Panc1 (cell line): ENCODE results near the gene PPP1R3E. TPM values are rescaled to one million over a fixed set of nuclear protein-coding genes. Genes with fewer than 3 reads are reported as not detected.

Experiments
- ATAC-seq: fragments of 200-7000 bp; cut with Tn5 transposase; 2 replicates; pipeline ENCODE4 v1.9.1; 2020; ENCODE audit warnings: mild to moderate bottlenecking, moderate library complexity
- BruUV-seq: library from RNA; stranded (reverse); fragments of 400-500 nt; replicated peaks from 2 replicates; lab custom pipeline; 2021; lab: Mats Ljungman, UMichigan
- CTCF ChIA-PET: fragments of 300-600 bp; sonication (Branson Sonifier 250); formaldehyde crosslinking; loops from one replicate; lab custom pipeline; 2022; ENCODE audit warnings: antibody characterized with exemption; lab: Charles Lee
- POLR2A ChIA-PET: fragments of 300-600 bp; sonication (Branson Sonifier 250); formaldehyde crosslinking; loops from one replicate; lab custom pipeline; 2022; ENCODE audit warnings: antibody characterized with exemption; lab: Charles Lee
- DNase-seq: peaks from one replicate; pipeline ENCODE4 v3.0.0-alpha.2; 2010; ENCODE audit warnings: low read depth, low spot score
- H3K27ac ChIP-seq: 2 replicates; pipeline ENCODE4 v1.5.1; 2011; ENCODE audit warnings: mild to moderate bottlenecking, low read length, inconsistent platforms
- H3K27me3 ChIP-seq: fragments of 200-500 bp; sonication (Bioruptor generic); 2 replicates; pipeline ENCODE4 v1.6.0; 2014; ENCODE audit warnings: low read length, inconsistent platforms; ENCODE audit not compliant: control insufficient read depth, insufficient read depth
- H3K36me3 ChIP-seq: fragments of 200-500 bp; sonication (Bioruptor generic); 2 replicates; pipeline ENCODE4 v1.5.1; 2014; ENCODE audit warnings: inconsistent platforms, mild to moderate bottlenecking, low read length, moderate library complexity; ENCODE audit not compliant: control insufficient read depth, insufficient read depth
- H3K4me1 ChIP-seq: 2 replicates; pipeline ENCODE4 v1.5.1; 2011; ENCODE audit warnings: inconsistent platforms, mild to moderate bottlenecking, low read length, moderate library complexity; ENCODE audit not compliant: control insufficient read depth, insufficient read depth
- H3K4me3 ChIP-seq, 2 experiments: 2 replicates each; pipeline ENCODE4 v1.5.1; 2011 to 2012; ENCODE audit warnings: low read depth in 2 of 2, low read length in 2 of 2, mild to moderate bottlenecking in 2 of 2, inconsistent platforms in 1 of 2, moderate library complexity in 1 of 2
- H3K9me3 ChIP-seq: fragments of 200-500 bp; sonication (Bioruptor generic); 2 replicates; pipeline ENCODE4 v1.5.1; 2014; ENCODE audit warnings: low read depth, mild to moderate bottlenecking, inconsistent platforms, low read length, moderate library complexity; ENCODE audit not compliant: control insufficient read depth, insufficient read depth
- CTCF ChIP-seq: fragments of 450-650 bp; IDR thresholded peaks from 2 replicates; pipeline ENCODE4 v1.5.1; 2017; ENCODE audit warnings: mild to moderate bottlenecking
- POLR2AphosphoS5 ChIP-seq: IDR thresholded peaks from 2 replicates; pipeline ENCODE4 v1.6.1; 2012; ENCODE audit warnings: mild to moderate bottlenecking, low read depth, low read length, moderate library complexity
- SIN3A ChIP-seq: IDR thresholded peaks from 2 replicates; pipeline ENCODE4 v1.6.1; 2012; ENCODE audit warnings: low read depth, mild to moderate bottlenecking, low read length, moderate library complexity, borderline replicate concordance; ENCODE audit not compliant: insufficient read depth
- TCF7L2 ChIP-seq: IDR thresholded peaks from 2 replicates; pipeline ENCODE4 v1.6.1; 2011; ENCODE audit warnings: mild to moderate bottlenecking, low read depth, low read length, inconsistent platforms
- in situ Hi-C: cut with HindIII; loops from 2 replicates; pipeline ENCODE4 v1.10.0; 2016; ENCODE audit warnings: low sequenced_read_pairs, low pct_unique_long_range_greater_than_20kb
- intact Hi-C: fragments of 100-400 bp; cut with micrococcal nuclease; formaldehyde crosslinking; loops from one replicate; pipeline ENCODE4 v1.10.0; 2022; ENCODE audit not compliant: unreplicated experiment
- total RNA-seq: library from RNA; stranded (reverse); gene quantifications from one replicate; pipeline ENCODE4 v1.2.1, GENCODE V29; 2021; ENCODE audit not compliant: unreplicated experiment
- TF ChIP-seq, protein P1 (sequence below), 2 experiments: IDR thresholded peaks; 2 replicates each; pipeline ENCODE4 v1.6.1; 2011 to 2012; ENCODE audit warnings: low read depth in 2 of 2, control low read depth in 1 of 2, low read length in 1 of 2, mild to moderate bottlenecking in 1 of 2, moderate library complexity in 1 of 2; ENCODE audit not compliant: insufficient read depth in 1 of 2

Gene PPP1R3E
- total RNA-seq, 1 experiment from 2014 or later = 8.8 TPM

GRCh38 chr14:23301969-23302289, 730 bp downstream of the PPP1R3E start:
- Histone ChIP-seq H3K27ac (peak overlapping the region; percentile 63), H3K4me1 (peaks cover 16% of the 10 kb centered on the region), H3K27me3 (no peaks in the 10 kb centered on the region), H3K4me3 (peak overlapping the region; percentile 59 to 80), H3K9me3 (no peaks in the 10 kb centered on the region), H3K36me3 (peaks cover 2% of the 10 kb centered on the region; the same call in 1 of the 2 replicates)
- BruUV-seq = no TSS peak
- TF ChIP-seq POLR2AphosphoS5 (peak; percentile 40; the same call in 1 of the 2 replicates), SIN3A (0 out of 2 replicates have a peak, but pooled peaks have one; percentile 24)
- TF ChIP-seq, protein P1, sequence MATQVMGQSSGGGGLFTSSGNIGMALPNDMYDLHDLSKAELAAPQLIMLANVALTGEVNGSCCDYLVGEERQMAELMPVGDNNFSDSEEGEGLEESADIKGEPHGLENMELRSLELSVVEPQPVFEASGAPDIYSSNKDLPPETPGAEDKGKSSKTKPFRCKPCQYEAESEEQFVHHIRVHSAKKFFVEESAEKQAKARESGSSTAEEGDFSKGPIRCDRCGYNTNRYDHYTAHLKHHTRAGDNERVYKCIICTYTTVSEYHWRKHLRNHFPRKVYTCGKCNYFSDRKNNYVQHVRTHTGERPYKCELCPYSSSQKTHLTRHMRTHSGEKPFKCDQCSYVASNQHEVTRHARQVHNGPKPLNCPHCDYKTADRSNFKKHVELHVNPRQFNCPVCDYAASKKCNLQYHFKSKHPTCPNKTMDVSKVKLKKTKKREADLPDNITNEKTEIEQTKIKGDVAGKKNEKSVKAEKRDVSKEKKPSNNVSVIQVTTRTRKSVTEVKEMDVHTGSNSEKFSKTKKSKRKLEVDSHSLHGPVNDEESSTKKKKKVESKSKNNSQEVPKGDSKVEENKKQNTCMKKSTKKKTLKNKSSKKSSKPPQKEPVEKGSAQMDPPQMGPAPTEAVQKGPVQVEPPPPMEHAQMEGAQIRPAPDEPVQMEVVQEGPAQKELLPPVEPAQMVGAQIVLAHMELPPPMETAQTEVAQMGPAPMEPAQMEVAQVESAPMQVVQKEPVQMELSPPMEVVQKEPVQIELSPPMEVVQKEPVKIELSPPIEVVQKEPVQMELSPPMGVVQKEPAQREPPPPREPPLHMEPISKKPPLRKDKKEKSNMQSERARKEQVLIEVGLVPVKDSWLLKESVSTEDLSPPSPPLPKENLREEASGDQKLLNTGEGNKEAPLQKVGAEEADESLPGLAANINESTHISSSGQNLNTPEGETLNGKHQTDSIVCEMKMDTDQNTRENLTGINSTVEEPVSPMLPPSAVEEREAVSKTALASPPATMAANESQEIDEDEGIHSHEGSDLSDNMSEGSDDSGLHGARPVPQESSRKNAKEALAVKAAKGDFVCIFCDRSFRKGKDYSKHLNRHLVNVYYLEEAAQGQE (IDR thresholded peaks at IDR 0.05; ENCODE audit: insufficient read depth in 1 of 2, low read depth in 2 of 2, low read length in 1 of 2) = no peak
- no peak for DNase-seq
- in situ Hi-C loops = no loop called here
- ATAC-seq = peak; percentile 32
- CTCF ChIA-PET = interaction anchor here (0.6 kb wide), 1 partner anchor 269 kb away, joined by 3 read pairs; no protein-coding TSS in a partner anchor
- intact Hi-C loops = no loop called here
- POLR2A ChIA-PET = no interaction called here

DNA sequence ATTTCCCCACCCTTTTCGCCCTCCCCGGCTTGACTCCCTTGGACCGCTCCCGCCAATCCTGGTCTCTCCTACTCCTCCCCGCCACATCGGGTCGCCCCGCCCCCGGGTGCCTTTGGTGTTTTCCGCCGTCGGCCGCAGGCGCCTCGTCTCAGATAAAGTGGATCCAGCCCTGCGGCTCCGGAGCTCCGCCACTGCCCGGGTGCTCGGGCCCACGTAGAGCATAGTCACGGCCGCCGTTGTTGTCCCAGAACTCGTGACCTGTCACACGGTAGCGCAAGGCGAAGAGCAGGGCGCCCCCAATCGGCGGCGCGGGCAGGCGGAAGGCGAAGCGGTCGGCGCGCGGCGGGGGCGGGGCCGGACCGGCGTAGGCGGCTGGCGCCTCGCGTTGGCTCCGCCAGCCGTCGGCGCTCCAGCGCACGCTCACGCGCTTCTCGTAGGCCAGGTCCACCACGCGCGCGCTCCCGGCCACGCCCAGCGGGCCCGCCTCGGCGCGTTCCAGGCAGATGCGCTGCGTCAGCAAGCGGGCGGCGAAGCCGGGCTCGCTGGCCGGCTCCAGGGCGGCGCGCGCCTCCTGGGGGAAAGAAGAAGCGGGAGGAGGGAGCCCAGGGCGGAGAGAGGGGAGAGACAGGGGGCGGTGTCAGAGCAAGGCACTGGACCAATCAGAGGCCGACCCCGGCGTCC, 1.2 kb downstream of the PPP1R3E start:
- TF ChIP-seq CTCF (peak; percentile 92), TCF7L2 (peak; percentile 93), POLR2AphosphoS5 (no peak)
- TF ChIP-seq, protein P1 (IDR thresholded peaks at IDR 0.05; ENCODE audit: insufficient read depth in 1 of 2, low read depth in 2 of 2, low read length in 1 of 2) = no peak
- intact Hi-C loops (no loop called here), in situ Hi-C loops (no loop called here)
- CTCF ChIA-PET = interaction anchor here (0.6 to 1.1 kb wide), 2 partner anchors 181 to 269 kb away, joined by 3 to 4 read pairs; no protein-coding TSS in a partner anchor
- POLR2A ChIA-PET = no interaction called here
- Histone ChIP-seq H3K27me3 (no peaks in the 10 kb centered on the region), H3K9me3 (no peaks in the 10 kb centered on the region), H3K4me1 (peaks cover 16% of the 10 kb centered on the region), H3K27ac (peak overlapping the region; percentile 81), H3K4me3 (peak overlapping the region; percentile 67 to 90), H3K36me3 (no peaks in the 10 kb centered on the region)
- peak; percentile 91 for ATAC-seq
- DNase-seq = peak; percentile 63
- BruUV-seq = no TSS peak
